Measurements from ENCODE around the gene PCK2.

PCK2 gene

DNA sequence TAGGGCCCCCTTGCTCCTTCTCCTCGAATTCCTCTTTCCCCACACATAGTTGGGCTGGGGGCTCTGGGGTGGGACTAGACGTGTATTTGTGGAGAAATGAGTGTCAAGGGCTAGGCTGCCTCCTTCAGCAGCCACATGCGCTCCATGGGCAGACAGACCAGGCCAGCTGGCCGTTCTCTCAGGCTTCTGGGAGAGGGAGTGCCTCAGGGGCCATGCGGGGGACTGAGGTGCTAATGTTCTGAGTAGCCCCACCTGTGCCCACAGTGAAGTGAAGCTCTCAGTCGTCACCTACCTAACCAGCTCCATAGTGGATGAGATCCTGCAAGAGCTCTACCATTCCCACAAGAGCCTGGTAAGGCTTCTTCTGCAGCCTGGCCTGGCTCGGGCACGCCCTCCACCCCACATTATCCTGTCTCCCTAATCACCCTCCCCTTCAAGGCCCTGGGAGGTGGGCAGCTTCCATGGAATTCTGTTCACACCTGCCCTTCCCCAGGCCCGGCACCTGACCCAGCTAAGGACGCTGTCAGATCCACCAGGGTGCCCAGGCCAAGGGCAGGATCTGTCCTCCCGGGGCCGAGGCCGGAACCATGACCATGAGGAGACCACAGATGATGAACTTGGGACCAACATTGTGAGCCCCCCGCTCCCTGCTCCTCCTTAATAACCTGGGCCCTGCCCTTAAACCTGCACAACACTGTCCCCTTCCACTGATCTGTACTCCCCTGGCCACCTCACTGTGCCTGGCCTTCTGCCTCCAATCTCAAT lies 31.7 kb upstream of the PCK2 start:
- no peak for DNase-seq

DNA sequence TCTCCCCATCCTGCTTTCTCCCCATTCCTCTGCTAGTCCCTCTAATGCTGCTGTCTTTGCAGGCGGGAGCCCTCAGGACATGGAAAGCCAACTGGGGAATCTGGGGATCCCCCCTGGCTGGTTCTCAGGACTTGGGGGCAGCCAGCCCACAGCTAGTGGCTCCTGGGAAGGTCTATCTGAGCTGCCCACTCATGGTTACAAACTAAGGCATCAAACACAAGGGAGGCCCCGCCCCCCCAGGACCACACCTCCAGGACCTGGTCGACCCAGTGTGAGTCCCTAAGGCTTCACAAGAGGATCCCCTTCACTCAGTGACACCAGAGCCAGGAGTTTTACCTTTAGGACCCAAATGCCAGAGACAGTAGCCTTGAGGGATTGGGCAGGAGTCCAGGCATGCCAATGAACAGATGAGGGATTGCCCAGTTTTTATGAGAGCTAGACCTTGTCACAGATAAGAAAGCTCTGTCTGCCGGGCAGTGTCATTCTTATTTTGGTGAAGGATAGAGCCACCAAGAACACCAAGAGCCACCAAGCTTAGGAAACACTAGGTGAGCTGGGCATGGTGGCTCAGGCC lies 30.8 kb upstream of the PCK2 start:
- no peak for DNase-seq

DNA sequence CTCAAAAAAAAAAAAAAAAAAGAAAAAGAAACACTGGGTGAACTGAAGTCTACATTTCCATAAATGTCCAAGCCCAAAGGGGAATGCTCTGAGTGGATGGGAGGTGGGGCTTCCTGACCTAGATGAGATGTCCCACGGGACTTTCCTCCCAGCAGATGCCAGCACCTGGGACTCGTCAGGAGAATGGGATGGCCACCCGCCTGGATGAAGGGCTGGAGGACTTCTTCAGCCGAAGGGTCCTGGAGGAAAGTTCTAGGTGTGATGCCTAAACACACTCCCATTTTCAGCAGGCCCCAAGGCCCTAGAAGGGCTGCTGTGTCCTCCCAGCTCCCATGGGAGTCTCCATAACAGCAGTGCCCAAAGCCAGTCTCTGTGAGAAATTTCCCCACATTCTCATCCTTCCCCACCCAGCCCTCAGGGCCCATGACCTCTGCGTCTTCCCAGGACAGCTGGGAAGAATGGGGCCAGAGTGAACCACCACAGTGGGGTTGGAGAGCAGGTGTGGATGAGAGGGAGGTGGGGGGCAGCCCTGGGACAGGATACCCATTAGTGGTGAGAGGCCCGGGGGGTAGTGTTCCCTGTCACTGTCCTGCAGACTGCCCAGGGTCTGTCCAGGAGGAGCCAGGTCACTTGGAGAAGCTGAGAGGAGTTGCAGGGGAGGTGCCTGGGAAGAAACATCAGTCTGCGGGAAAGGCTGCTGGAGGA lies 29.9 kb upstream of the PCK2 start:
- no peak for DNase-seq

DNA sequence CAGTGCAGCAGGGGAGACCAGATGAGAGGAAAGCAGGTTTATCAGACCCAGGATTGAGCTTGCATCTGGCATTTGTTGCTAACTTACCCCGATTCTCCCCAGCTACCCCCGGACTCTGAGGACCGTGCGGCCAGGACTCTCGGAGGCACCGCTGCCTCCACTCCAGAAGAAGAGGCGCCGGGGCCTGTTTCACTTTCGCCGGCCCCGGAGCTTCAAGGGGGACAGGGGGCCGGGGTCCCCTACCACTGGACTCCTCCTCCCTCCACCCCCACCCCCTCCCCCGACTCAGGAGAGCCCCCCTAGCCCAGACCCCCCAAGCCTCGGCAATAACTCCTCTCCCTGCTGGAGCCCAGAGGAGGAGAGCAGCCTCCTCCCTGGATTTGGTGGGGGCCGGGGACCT lies 29.3 kb upstream of the PCK2 start:
- DNase-seq: no peak

DNA sequence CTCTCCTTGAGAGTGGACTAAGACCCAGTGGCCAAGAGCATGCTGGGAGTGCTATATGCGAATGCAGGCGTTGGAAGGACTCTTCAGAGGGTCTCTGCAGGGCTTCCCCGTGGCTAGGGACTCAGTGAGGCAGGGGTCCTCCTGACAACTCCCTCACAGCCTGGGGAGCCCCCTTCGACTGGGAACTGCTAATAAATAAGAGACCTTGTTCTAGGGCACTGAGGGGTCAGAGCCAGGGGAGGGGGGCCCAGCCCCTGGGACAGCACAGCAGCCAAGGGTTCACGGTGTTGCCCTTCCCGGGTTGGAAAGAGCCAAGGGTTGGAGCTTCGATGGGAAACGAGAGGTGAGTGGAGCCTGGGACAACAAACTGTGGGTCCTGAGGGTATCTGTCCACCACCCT lies 28.7 kb upstream of the PCK2 start:
- no peak for DNase-seq

DNA sequence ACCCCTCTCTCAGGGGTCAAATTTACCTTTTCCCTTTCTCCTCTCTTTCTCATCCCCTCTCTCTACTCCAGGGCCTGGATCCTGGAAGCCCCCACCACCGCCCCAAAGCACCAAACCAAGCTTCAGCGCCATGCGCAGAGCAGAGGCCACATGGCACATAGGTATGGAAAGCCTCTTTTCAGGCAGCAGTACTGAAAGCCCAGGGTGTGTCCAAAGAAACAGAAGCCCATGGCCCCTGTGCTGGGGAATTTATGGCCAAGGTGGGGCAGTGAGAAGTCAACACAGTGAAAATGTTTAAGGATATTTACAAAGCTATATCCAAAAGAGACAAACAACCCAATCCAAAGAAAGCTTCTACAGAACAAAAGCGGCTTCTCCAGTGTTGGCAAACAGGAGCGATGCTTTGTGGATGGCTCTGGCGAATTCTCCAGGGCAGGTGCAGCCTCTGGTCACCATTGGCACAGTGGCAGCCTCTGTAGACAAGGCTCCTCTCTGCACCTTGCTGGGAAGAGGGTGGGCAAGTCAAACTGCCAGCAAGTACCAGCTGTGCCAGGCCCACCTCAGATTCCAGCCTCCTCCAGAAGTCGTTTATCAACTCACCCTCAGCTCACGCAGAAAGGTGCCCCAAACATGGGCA lies 27.5 kb upstream of the PCK2 start:
- no peak for DNase-seq

DNA sequence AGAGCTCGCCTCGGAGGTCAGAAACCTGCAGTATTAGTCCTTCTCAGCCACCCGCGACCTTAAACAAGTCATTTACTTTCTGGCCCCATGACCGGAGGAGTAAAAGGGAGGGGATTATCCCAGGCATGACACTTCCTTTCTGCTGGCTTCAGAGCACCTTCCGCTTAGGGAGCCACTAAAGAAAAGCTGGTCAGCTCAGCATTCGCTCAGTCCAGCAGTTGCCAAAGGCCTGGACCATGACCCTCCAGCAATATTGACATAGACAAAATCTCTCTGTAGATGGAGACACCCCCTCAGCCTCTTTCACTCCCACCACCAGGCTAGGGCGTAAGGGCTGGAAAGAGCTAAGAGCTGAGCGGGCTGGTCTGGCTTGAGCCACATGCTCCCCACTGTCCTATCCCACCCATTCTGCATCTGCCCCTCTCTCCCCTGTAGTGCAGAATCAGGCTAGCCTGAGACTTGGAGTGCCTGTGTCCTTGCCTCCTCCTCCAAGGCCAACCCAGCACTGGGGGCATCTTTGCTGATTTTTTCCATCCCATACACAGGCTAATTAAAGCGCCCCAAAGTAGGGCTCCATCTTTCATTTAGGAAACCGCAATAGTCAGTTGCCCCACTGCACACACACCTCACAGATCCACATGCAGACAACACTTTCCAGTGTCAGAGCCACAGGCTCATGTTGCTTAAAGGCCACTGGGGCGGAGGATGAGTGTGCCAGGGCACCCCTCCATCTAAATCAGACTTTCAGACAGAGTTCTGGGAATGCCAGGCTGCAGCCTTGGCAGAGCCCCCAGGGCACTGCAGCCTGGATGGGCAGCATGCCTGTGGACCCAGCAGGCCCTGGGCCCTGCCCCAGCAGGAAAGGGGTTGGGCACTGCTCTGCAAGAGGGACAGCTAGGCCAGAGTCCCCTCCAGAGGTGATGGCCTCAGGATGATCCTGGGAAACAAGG lies 26.7 kb upstream of the PCK2 start:
- DNase-seq: no peak

DNA sequence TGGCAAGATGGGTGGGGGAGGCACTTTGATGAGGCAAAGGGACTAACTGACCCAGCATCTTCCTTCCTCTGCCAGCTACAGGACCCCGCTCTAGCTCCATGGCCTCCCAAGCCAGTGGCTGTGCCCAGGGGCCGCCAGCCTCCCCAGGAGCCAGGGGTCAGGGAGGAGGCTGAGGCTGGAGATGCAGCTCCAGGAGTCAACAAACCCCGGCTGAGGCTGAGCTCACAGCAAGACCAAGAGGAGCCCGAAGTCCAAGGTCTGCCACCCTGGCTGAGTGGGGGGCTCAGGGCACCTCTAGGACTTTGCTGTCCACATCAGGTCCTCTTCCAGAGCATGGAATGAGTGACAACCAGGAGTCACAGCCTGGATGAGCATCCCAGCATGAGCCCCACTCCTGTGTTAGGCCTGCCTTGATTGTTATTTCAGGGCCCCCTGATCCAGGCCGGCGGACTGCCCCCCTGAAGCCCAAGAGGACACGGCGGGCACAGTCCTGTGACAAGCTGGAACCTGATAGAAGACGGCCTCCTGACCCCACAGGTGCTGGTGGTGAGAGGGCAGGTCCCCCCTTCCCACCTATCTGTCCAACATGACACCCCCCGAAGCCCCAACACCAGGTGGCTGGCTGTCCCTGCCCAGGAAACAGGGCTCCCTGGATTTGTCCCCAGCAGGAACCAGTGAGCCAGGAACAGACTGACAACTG lies 25.2 kb upstream of the PCK2 start:
- no peak for DNase-seq

DNA sequence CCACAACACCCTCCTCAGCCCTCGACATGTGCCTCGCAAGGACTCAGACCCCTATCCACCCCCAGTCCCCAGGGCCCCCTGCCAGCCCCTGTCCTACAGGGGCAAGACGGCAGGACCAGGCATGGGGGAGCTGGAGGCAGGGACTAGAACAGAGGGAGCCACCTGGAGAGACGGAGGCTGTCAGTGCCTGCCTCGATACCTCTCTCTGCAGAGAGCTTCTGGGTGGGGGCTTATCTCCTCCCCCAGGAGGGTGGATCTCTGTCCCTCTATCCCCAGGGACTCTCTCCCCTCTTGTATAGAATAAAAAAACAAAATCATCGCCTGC lies 24.7 kb upstream of the PCK2 start:
- DNase-seq: no peak

DNA sequence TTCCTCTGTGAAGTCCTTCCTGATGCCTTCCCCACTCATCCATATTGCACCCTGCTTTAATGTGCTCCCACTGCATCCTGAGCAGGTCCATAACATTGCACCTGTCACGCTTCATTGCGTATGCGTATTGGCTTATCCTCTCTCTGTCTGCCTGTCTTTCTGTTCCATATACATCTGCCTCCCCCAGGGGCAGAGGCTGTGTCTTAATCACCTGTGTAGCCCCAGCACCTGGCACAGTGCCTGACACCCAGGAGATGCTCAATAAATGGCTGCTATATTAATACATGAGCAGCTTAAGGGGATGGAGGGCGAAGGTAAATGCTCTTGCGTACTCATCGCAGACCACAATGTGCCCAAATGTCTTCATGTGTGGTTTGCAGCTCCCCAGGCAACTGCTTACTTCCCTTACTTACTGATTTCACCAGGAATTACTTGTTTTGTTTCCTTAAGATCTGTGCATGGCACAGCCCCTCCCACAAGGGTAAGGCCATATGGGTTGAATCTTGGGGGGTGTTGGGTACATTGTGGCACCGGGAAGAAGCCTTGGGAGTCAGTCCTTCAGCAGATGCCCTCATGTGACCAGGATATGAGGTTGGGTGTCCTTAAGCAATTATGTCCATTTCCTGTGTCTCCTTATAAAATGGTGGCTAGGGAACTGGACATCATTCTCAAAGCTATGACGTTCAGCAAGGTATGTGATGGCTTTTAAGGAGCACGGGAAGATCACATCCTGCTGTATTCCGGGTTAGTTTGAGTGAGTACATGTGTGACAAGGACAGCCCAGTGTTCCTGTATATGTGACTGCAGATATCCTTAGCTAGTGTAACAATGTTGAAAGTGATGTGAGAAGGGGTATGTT lies 23.6 kb upstream of the PCK2 start:
- DNase-seq: peak; percentile 15

DNA sequence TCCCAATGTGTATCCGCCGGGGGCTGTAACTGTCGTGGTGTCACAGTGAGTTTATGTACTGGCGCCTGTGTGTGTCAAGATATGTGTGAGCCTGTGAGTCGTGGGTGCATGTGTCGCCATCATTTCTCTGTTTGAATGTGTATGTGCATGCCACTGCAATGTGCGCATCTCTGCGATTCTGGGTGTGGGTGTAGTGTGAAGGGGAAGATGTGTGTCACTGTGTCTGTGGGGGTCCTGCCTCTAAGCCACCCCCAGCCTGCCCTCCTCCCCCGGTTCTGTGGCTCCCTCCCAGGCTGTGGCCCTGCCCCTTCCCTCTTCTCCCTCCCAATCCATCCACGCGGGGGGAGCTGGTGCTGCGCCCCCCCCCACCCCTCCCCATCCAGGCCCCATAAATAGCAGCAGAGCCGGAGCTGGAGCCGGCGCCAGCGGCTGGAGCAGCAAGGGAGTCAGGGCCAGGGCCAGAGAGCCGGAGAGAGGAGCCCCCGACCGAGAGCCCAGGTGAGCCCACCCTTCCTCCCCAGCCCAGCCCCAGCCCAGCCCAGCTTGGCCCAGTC lies 22.9 kb upstream of the PCK2 start, which contains the start of gene CPNE6:
TSS of gene CPNE6 (plus strand) at position 419 of the 554 bp plus-strand sequence. CDS start 1,375 bp downstream, outside the sequence.
- no peak for DNase-seq

DNA sequence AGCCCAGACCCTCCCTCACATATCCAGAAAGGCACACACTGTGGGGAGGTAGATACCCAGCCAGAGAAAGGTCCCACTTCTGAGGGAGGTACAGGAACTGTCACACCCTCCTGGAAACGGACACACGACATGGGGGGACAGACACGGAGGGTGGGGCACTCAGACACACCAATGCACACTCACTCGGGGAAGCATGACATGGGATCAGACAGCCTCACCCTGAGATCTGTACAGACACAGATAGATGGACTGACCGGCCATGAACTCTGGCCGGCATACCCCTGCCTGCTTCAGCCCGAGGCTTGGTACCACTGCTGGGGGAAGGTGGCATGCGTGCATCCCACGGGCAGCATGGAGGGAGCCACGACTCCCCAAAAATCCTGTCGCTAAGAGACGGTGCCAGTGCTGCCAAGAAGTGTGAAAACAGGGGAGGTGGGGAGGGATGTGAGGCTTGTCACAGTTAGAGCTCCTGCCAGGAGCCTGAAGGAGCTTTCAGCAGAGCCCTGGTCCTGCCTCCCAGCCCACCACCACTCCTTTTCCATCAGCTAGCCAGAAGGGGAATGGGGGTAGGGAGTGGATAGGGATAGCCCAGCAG lies 22.2 kb upstream of the PCK2 start:
- DNase-seq: no peak

DNA sequence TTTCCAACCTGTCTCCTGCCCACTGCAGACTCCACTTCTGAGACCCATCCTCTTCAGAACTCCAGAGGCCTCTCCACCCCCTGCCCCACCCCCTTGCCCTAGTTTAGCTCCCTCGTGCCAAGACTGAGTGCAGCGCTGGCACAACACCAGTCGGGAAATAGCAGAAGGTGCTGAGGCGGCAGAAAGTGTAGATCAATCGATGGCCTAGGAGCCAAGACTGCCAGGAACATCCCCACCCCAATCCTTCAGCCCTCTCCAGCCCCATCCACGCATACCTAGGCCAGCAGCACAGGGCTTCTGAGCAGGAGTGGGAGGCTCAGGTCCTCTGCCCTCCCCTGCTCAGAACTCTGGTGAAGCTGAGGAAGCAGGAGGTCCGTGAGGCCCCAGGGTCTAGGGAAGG lies 21.7 kb upstream of the PCK2 start:
- DNase-seq: no peak

DNA sequence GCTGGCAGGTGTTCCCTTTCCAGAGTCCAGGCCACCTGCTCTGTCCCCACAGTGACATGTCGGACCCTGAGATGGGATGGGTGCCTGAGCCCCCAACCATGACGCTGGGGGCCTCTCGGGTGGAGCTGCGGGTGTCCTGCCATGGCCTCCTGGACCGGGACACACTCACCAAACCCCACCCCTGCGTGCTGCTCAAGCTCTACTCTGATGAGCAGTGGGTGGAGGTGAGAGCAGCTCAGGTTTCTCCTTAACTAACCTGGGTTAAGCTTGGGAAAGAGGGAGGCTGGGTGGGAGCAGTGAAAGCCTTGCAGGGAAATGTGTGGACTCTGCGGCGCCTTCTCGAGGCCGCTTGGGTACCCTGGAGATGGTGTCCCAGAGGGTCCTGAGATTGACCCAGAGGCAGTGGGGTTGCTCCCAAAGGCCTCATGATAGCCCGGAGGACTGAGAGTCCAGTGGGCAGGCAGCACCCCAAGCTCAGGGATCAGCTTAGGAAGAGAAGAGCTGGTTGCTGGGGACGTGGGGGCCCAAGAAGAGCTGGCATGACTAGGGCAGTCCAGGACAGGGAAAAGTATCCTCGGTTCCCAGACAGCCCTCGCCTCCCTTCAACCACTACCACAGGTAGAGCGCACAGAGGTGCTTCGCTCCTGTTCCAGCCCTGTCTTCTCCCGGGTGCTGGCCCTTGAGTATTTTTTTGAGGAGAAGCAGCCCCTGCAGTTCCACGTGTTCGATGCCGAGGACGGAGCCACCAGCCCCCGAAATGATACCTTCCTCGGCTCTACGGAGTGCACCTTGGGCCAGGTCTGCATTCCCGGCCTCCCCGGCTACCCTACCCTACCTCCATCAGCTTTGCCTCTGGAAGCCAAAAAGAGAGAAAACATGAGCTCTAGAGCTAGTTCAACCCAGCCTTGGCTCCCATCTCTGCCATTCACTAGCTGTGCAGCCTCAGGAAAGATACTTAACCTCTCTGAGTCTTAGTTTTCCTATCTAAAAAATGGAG lies 20.9 kb upstream of the PCK2 start:
- no peak for DNase-seq

DNA sequence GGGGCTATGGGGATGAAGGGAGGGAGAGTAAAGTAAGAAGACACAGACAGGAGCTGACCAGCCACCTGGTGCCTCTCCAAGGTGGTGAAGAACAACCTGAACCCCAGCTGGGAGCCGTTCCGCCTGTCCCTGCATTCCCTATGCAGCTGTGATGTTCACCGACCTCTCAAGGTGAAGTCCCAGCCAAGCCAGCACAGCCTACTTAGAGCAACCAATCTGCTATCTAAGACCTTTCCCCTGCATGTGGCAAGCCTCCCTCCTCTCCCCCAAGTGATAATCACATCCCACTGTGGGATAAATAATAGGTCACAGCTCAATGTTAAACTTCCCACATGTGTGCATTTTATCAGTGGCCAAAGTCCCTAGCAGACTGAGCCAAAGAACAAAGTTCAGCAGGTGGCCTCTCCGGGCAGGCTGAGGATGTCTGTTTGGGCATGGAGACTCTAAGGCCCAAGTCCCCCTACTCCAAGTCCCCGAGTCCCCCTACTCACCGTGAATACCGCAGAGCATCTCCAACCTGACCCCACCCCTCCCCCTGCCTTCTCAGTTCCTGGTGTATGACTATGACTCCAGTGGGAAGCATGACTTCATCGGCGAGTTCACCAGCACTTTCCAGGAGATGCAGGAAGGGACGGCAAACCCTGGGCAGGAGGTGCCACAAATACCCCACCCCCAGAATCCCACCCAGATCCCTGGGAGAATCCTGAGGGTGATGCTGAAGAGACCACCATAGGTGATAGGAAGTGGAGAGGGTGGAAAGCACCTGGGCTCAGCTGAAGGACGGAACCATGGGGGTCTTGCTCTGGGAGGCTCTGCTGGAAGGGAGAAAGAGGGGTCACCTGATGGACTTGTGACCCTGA lies 19.3 kb upstream of the PCK2 start:
- DNase-seq: no peak

DNA sequence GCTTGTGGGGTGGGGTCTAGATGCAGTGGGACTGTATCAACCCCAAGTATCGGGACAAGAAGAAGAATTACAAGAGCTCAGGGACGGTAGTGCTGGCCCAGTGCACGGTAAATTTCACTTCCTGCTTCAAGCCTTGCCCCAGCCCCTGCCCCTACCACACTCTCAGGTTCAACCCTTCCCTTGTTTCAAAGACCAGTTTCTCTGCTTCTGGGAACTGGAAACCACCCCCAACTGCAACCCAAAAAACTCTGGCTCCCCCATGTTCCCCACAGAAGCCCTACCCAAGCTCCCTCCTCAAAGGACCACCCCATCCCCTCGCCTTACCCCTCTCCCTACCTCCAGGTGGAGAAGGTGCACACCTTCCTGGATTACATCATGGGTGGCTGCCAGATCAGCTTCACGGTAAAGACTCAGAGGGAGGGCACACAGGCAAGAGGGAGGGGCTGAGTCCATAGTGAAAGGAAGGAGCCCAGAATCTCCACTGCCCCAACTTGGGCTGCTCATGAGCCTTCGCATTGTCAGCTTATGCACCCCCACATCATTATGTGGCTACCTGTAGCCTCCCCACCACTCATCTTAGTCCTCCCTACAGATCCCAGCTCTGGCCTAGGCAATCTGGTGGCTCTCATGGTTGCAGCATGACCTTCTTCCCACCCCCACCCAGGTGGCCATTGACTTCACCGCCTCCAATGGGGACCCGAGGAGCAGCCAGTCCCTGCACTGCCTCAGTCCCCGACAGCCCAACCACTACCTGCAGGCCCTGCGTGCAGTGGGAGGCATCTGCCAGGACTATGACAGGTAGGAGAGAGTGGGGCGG lies 18.4 kb upstream of the PCK2 start:
- no peak for DNase-seq

DNA sequence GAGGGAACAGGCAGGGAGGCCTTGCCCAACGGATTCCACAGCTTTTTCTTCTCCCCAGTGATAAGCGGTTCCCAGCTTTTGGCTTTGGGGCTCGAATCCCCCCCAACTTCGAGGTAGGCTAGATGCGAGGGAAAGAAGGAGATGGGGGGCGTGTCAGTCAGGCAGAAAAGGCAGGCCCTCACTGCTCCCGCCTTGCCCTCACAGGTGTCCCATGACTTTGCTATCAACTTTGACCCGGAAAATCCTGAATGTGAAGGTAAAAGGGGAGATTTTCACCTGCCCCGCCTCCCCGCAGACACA lies 17.9 kb upstream of the PCK2 start:
- no peak for DNase-seq

Measured in NCI-H1105 treated with DMSO at 0.1 percent for 48 hours (cell line).